ENCODE data around the gene TSEN54.

- no peak for TF ChIP-seq CTCF (IDR thresholded peaks at IDR 0.05; ENCODE audit: poor library complexity)
- TF ChIP-seq EZH2 (IDR thresholded peaks at IDR 0.05; ENCODE audit: borderline replicate concordance), result no peak
These were observed 45.1 kb upstream of the TSEN54 start for GRCh38 chr17:75471207-75471606.

Measured in hepatocyte (in vitro differentiated cells).